B cell (primary cell): ENCODE measurements around the gene BABAM2. TPM values are rescaled to one million over a fixed set of nuclear protein-coding genes. Genes with fewer than 3 reads are reported as not detected.

Source experiments
- ATAC-seq: fragments of 200-7000 bp; cut with Tn5 transposase; one replicate; pipeline ENCODE4 v1.10.0; 2021; ENCODE audit warnings: low read depth, mild to moderate bottlenecking, moderate number of reproducible peaks, moderate library complexity
- CTCF ChIA-PET: fragments of 350-600 bp; sonication (Branson Sonifier 250); formaldehyde crosslinking; loops from one replicate; lab custom pipeline; 2021; ENCODE audit warnings: antibody characterized with exemption, inconsistent platforms; lab: Charles Lee
- POLR2A ChIA-PET: fragments of 350-600 bp; sonication (Branson Sonifier 250); formaldehyde crosslinking; loops from one replicate; lab custom pipeline; 2021; ENCODE audit warnings: antibody characterized with exemption; lab: Charles Lee
- DNase-seq: peaks from one replicate; pipeline ENCODE4 v3.0.0; 2013
- H2AFZ ChIP-seq: 2 replicates; pipeline ENCODE4 v1.6.1; 2012; ENCODE audit warnings: mild to moderate bottlenecking, low read depth, low read length; ENCODE audit not compliant: insufficient read depth, poor library complexity, severe bottlenecking
- H3K27ac ChIP-seq, 2 donors: 1 replicate in 1 of 2; 2 replicates in 1 of 2; pipeline ENCODE4 v1.5.1; 2012 to 2013; ENCODE audit warnings: low read length in 2 of 2, mild to moderate bottlenecking in 2 of 2, moderate library complexity in 1 of 2
- H3K27me3 ChIP-seq, 4 experiments: fragments of 200-600 bp in 1 of 4; sonication (generic) in 1 of 4; replicated peaks in 1 of 4; 1 replicate in 2 of 4; 2 replicates in 2 of 4; pipeline versions ENCODE4 v1.6.1 to v1.7.0; 2013 to 2016; ENCODE audit warnings: low read length in 3 of 4, mild to moderate bottlenecking in 2 of 4, mixed read lengths in 1 of 4, moderate library complexity in 1 of 4; ENCODE audit not compliant: insufficient read depth in 4 of 4, control insufficient read depth in 3 of 4; ENCODE audit errors: control extremely low read depth in 1 of 4
- H3K36me3 ChIP-seq, 2 experiments: replicated peaks in 1 of 2; 1 replicate in 1 of 2; 2 replicates in 1 of 2; pipeline versions ENCODE4 v1.6.1 to v1.7.1; 2013; ENCODE audit warnings: low read length in 1 of 2; ENCODE audit not compliant: insufficient read depth in 2 of 2, control insufficient read depth in 1 of 2; ENCODE audit errors: control extremely low read depth in 1 of 2, extremely low read depth in 1 of 2
- H3K4me1 ChIP-seq, 2 donors: fragments of 200-600 bp in 1 of 2; sonication (generic) in 1 of 2; 1 replicate in 1 of 2; 2 replicates in 1 of 2; pipeline versions ENCODE4 v1.5.1 to v1.6.1; 2013 to 2017; ENCODE audit warnings: low read length in 2 of 2; ENCODE audit not compliant: control insufficient read depth in 2 of 2, insufficient read depth in 2 of 2
- H3K4me2 ChIP-seq: replicated peaks from 2 replicates; pipeline ENCODE3; 2012; ENCODE audit warnings: mild to moderate bottlenecking, low read depth, low read length; ENCODE audit not compliant: poor library complexity, severe bottlenecking
- H3K4me3 ChIP-seq, 5 experiments: fragments of 200-600 bp in 1 of 5; sonication (generic) in 1 of 5; 1 replicate in 3 of 5; 2 replicates in 2 of 5; pipeline versions ENCODE4 v1.5.1 to v1.7.0; 2011 to 2016; ENCODE audit warnings: low read length in 4 of 5, mild to moderate bottlenecking in 4 of 5, low read depth in 2 of 5, control low read depth in 1 of 5, moderate library complexity in 1 of 5; ENCODE audit not compliant: insufficient read depth in 1 of 5; ENCODE audit errors: control extremely low read depth in 1 of 5, extremely low read depth in 1 of 5
- H3K79me2 ChIP-seq: fragments of 200-600 bp; sonication (generic); one replicate; pipeline ENCODE4 v1.6.0; 2016; ENCODE audit warnings: low read length; ENCODE audit not compliant: control insufficient read depth, insufficient read depth
- H3K9ac ChIP-seq: fragments of 200-600 bp; sonication (generic); 2 replicates; pipeline ENCODE4 v1.6.1; 2017; ENCODE audit warnings: mild to moderate bottlenecking, low read length, moderate library complexity
- H3K9me3 ChIP-seq, 3 donors: one replicate each; pipeline versions ENCODE4 v1.6.1 to v1.7.1; 2013; ENCODE audit warnings: low read length in 2 of 3; ENCODE audit not compliant: control insufficient read depth in 2 of 3, insufficient read depth in 1 of 3; ENCODE audit errors: control extremely low read depth in 1 of 3
- H4K20me1 ChIP-seq: 2 replicates; pipeline ENCODE4 v1.6.0; 2012; ENCODE audit warnings: mild to moderate bottlenecking, low read length; ENCODE audit not compliant: insufficient read depth, control insufficient read depth, poor library complexity, severe bottlenecking
- H3K27ac Mint-ChIP-seq: one replicate; pipeline ENCODE4 v1.8.0; 2021; ENCODE audit warnings: mixed read lengths
- H3K27me3 Mint-ChIP-seq: one replicate; pipeline ENCODE4 v1.8.0; 2021; ENCODE audit warnings: mixed read lengths
- H3K4me1 Mint-ChIP-seq: one replicate; pipeline ENCODE4 v1.8.0; 2021; ENCODE audit warnings: mixed read lengths
- H3K4me3 Mint-ChIP-seq: one replicate; pipeline ENCODE4 v1.8.0; 2021; ENCODE audit warnings: mixed read lengths
- H3K9me3 Mint-ChIP-seq: one replicate; pipeline ENCODE4 v1.8.0; 2022; ENCODE audit warnings: mixed read lengths; ENCODE audit not compliant: insufficient read depth
- EZH2 ChIP-seq: IDR thresholded peaks from 2 replicates; pipeline ENCODE4 v1.6.1; 2012; ENCODE audit warnings: borderline replicate concordance, low read depth, mild to moderate bottlenecking, moderate library complexity, low read length; ENCODE audit not compliant: insufficient read depth, poor library complexity, severe bottlenecking
- WGBS: methylation state at CpG from one replicate; pipeline ENCODE4 v1.1.5; 2013; ENCODE audit warnings: missing lambda C conversion rate; ENCODE audit not compliant: insufficient coverage; 5-methylcytosine and 5-hydroxymethylcytosine counted together
- intact Hi-C: fragments of 100-400 bp; cut with micrococcal nuclease; formaldehyde crosslinking; loops from one replicate; pipeline ENCODE4 v1.10.0; 2022
- polyA plus RNA-seq: library from polyadenylated mRNA; depleted of rRNA; stranded (reverse); fragments of >200 nt; gene quantifications from 2 replicates; pipeline ENCODE4 v1.2.3, GENCODE V29; 2012
- total RNA-seq, 2 donors: library from RNA; stranded (reverse); fragments of 120-200 nt in 1 of 2; gene quantifications; 1 replicate in 1 of 2; 2 replicates in 1 of 2; pipeline versions ENCODE4 v1.2.3 to v1.2.4, GENCODE V29; 2013 to 2022
- TF ChIP-seq, protein P1 (sequence below): fragments of 200-600 bp; IDR thresholded peaks from one replicate; pipeline ENCODE4 v1.8.0; 2022; ENCODE audit warnings: antibody characterized with exemption, mild to moderate bottlenecking

BABAM2 gene
- total and polyA plus RNA-seq, 2 donors (not counting 1 experiment from before 2014, with no cell fraction given): 22.3 to 69.6 TPM

DNA sequence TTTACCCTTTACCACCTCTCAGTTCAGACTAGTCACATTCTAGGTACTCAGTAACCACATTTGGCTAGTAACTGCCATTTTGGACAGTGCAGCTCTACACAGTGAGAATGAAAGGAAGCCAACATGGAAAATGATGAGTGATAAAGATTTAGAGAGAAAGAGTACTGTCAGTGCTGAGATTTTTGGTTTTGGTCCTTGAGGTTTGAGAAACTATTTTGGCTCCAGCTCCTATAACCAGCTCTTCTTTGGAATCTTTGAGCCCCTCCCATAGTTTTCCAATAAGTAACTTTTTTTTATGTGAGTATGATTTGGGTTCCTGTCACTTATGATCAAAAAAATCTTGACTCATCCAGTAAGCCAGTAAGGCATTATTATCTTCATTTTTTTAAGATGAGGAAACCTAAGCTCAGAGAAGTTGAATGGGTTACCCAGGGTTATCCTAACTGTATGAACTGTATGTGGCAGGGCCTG, 173.0 kb downstream of the BABAM2 start:
- intact Hi-C loops: no loop called here
- Histone ChIP-seq H3K9me3 (no peaks in the 10 kb centered on the region), H4K20me1 (no peaks in the 10 kb centered on the region), H3K4me1 (no peaks in the 10 kb centered on the region), H3K4me3 (no peak overlapping the region), H3K36me3 (peaks cover 0 to 3% of the 10 kb centered on the region in 2 experiments), H2AFZ (no peak overlapping the region), H3K79me2 (no peaks in the 10 kb centered on the region), H3K9ac (no peak overlapping the region), H3K27me3 (no peaks in the 10 kb centered on the region), H3K4me2 (no peak overlapping the region), H3K27ac (no peak overlapping the region)
- DNase-seq: no peak
- no peaks in the 10 kb centered on the region for H3K4me1 Mint-ChIP-seq
- TF ChIP-seq, protein P1, sequence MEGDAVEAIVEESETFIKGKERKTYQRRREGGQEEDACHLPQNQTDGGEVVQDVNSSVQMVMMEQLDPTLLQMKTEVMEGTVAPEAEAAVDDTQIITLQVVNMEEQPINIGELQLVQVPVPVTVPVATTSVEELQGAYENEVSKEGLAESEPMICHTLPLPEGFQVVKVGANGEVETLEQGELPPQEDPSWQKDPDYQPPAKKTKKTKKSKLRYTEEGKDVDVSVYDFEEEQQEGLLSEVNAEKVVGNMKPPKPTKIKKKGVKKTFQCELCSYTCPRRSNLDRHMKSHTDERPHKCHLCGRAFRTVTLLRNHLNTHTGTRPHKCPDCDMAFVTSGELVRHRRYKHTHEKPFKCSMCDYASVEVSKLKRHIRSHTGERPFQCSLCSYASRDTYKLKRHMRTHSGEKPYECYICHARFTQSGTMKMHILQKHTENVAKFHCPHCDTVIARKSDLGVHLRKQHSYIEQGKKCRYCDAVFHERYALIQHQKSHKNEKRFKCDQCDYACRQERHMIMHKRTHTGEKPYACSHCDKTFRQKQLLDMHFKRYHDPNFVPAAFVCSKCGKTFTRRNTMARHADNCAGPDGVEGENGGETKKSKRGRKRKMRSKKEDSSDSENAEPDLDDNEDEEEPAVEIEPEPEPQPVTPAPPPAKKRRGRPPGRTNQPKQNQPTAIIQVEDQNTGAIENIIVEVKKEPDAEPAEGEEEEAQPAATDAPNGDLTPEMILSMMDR: no peak
- TF ChIP-seq EZH2: no peak
- ChIA-PET POLR2A (no interaction called here), CTCF (no interaction called here)
- H3K27ac Mint-ChIP-seq: no peak overlapping the region
- no peaks in the 10 kb centered on the region for H3K9me3 Mint-ChIP-seq
- no peak for ATAC-seq
- no peaks in the 10 kb centered on the region for H3K27me3 Mint-ChIP-seq
- H3K4me3 Mint-ChIP-seq: no peak overlapping the region

DNA sequence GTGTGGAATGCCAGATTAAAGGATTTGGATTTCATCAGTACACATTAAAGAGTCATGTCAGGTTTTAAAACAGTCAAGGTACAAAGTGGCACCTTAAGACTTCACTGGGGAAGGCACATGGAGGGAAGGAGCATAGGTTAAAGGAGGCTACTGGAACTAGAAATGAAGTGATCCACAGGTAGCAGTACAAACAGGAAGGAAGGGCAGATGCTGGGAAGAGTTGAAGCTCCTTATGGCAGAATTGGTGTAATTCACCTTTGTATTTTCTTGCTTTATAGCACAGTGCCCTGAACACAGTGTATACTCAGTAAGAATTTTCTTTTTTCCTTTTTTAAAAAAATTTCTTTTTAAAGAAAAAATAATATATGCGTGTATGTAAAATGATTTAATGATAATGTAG, 177.1 kb downstream of the BABAM2 start:
- Histone ChIP-seq H3K9me3 (no peaks in the 10 kb centered on the region), H3K4me3 (no peak overlapping the region), H4K20me1 (no peaks in the 10 kb centered on the region), H3K79me2 (no peaks in the 10 kb centered on the region), H3K36me3 (peaks cover 0 to 3% of the 10 kb centered on the region in 2 experiments), H3K4me2 (no peak overlapping the region), H2AFZ (no peak overlapping the region), H3K27me3 (no peaks in the 10 kb centered on the region), H3K4me1 (no peaks in the 10 kb centered on the region), H3K9ac (no peak overlapping the region), H3K27ac (no peak overlapping the region)
- ChIA-PET POLR2A (no interaction called here), CTCF (no interaction called here)
- no peaks in the 10 kb centered on the region for H3K27me3 Mint-ChIP-seq
- H3K4me1 Mint-ChIP-seq: no peaks in the 10 kb centered on the region
- DNase-seq (no peak), ATAC-seq (no peak)
- no peak overlapping the region for H3K27ac Mint-ChIP-seq
- H3K4me3 Mint-ChIP-seq: no peak overlapping the region
- H3K9me3 Mint-ChIP-seq: no peaks in the 10 kb centered on the region
- intact Hi-C loops: no loop called here
- no CpG with 5 or more reads among the region's 1 CpG for WGBS
- TF ChIP-seq, protein P1: no peak
- TF ChIP-seq EZH2: no peak
